Mucosa of descending colon (tissue), 3 donors: ENCODE measurements around the gene ARHGAP26. TPM values are rescaled to one million over a fixed set of nuclear protein-coding genes. Genes with fewer than 3 reads are reported as not detected.

Experiments used
- ATAC-seq: fragments of 200-7000 bp; cut with Tn5 transposase; one replicate; pipeline ENCODE4 v1.9.1; 2020; ENCODE audit warnings: mild to moderate bottlenecking, moderate library complexity
- DNase-seq, 3 donors: peaks; one replicate each; pipeline ENCODE4 v3.0.0-alpha.2; 2020
- H3K36me3 ChIP-seq: fragments of 200-600 bp; one replicate; pipeline ENCODE4 v1.8.0; 2021; ENCODE audit warnings: low read depth, mild to moderate bottlenecking
- H3K4me1 ChIP-seq: fragments of 200-600 bp; one replicate; pipeline ENCODE4 v1.8.0; 2021; ENCODE audit warnings: low read depth, mild to moderate bottlenecking
- H3K4me3 ChIP-seq: fragments of 200-600 bp; one replicate; pipeline ENCODE4 v1.8.0; 2021; ENCODE audit warnings: mild to moderate bottlenecking
- H3K9me3 ChIP-seq: fragments of 200-600 bp; one replicate; pipeline ENCODE4 v1.8.0; 2021; ENCODE audit warnings: mild to moderate bottlenecking
- CTCF ChIP-seq: fragments of 200-600 bp; IDR thresholded peaks from one replicate; pipeline ENCODE4 v1.8.0; 2022; ENCODE audit warnings: antibody characterized with exemption, mild to moderate bottlenecking
- intact Hi-C, 2 donors: fragments of 100-400 bp; cut with DNase I in 1 of 2; cut with micrococcal nuclease in 1 of 2; formaldehyde crosslinking; loops; one replicate each; pipeline versions ENCODE4 v1.11.0 to v1.11.1; 2022; cut with DNase I, micrococcal nuclease
- total RNA-seq, 3 donors: library from RNA; stranded (reverse); fragmentation: NEBNext Ultra II Directional in 2 of 3; extraction: Animal tissue kit (Norgen Biotek cat#: 25700) in 2 of 3; gene quantifications; one replicate each; pipeline versions ENCODE4 v1.2.1 to v1.2.4, GENCODE V29; 2021 to 2023
- donor health status: DM: no; HTN: no; CAD: no; lungs with moderate emphysema.
- donor health status: DM: no; HTN: no; CAD: no.
- donor health status: DM: no; HTN: yes; CAD: no.

Gene ARHGAP26
- total RNA-seq, 3 donors from 2014 or later = 52.9 to 96.0 (median 67.8) TPM

GRCh38 chr5:143133721-143134120 is 363.5 kb downstream of the ARHGAP26 start:
- ATAC-seq = no peak
- intact Hi-C loops = no loop called here

GRCh38 chr5:143134269-143134668 is 364.1 kb downstream of the ARHGAP26 start:
- Histone ChIP-seq H3K4me1 (peaks cover 3% of the 10 kb centered on the region), H3K36me3 (no peaks in the 10 kb centered on the region), H3K9me3 (no peaks in the 10 kb centered on the region), H3K4me3 (no peak overlapping the region)
- intact Hi-C loops = no loop called here
- TF ChIP-seq CTCF = no peak
- DNase-seq (no peak), ATAC-seq (no peak)

More at GRCh38 chr5:143133721-143134120, 363.5 kb downstream of the ARHGAP26 start:
- no peak for TF ChIP-seq CTCF
- Histone ChIP-seq H3K4me3 (no peak overlapping the region), H3K36me3 (no peaks in the 10 kb centered on the region), H3K9me3 (no peaks in the 10 kb centered on the region), H3K4me1 (peaks cover 8% of the 10 kb centered on the region)
- no peak for DNase-seq

GRCh38 chr5:143134900-143135299 is 364.7 kb downstream of the ARHGAP26 start:
- TF ChIP-seq CTCF = no peak
- no peak for ATAC-seq
- no peak for DNase-seq
- H3K4me3 ChIP-seq = no peak overlapping the region
- H3K9me3 ChIP-seq = no peaks in the 10 kb centered on the region
- no peaks in the 10 kb centered on the region for H3K4me1 ChIP-seq
- intact Hi-C loops = no loop called here
- no peaks in the 10 kb centered on the region for H3K36me3 ChIP-seq

GRCh38 chr5:143135832-143136551 is 365.8 kb downstream of the ARHGAP26 start:
- Histone ChIP-seq H3K9me3 (no peaks in the 10 kb centered on the region), H3K36me3 (no peaks in the 10 kb centered on the region), H3K4me1 (peaks cover 9% of the 10 kb centered on the region), H3K4me3 (no peak overlapping the region)
- DNase-seq (no peak), ATAC-seq (no peak)
- TF ChIP-seq CTCF = no peak
- intact Hi-C loops = no loop called here

GRCh38 chr5:143138839-143139238 is 368.7 kb downstream of the ARHGAP26 start:
- Histone ChIP-seq H3K4me1 (peaks cover 9% of the 10 kb centered on the region), H3K9me3 (no peaks in the 10 kb centered on the region), H3K4me3 (no peak overlapping the region), H3K36me3 (no peaks in the 10 kb centered on the region)
- ATAC-seq = no peak
- no peak for DNase-seq
- TF ChIP-seq CTCF = no peak
- intact Hi-C loops = no loop called here

GRCh38 chr5:143139585-143139984 is 369.4 kb downstream of the ARHGAP26 start:
- H3K9me3 ChIP-seq = no peaks in the 10 kb centered on the region
- no peak overlapping the region for H3K4me3 ChIP-seq
- no peak for DNase-seq
- intact Hi-C loops = no loop called here
- no peak for ATAC-seq
- H3K4me1 ChIP-seq = peaks cover 9% of the 10 kb centered on the region
- no peak for TF ChIP-seq CTCF
- no peaks in the 10 kb centered on the region for H3K36me3 ChIP-seq
